Bronchial epithelial cell (primary cell): ENCODE measurements around the gene EFNA1. TPM values are rescaled to one million over a fixed set of nuclear protein-coding genes. Genes with fewer than 3 reads are reported as not detected.

ENCODE experiments used
- DNase-seq: peaks from one replicate; pipeline ENCODE4 v3.0.0-alpha.2; 2010; ENCODE audit warnings: low read depth
- FAIRE-seq: peaks from 2 replicates; lab custom pipeline; 2011; peaks lifted over from hg19 to GRCh38; lab: Jason Lieb, UNC
- H3K27me3 ChIP-seq: 2 replicates; pipeline ENCODE4 v1.5.1; 2011; ENCODE audit warnings: low read length; ENCODE audit not compliant: control insufficient read depth, insufficient read depth
- H3K36me3 ChIP-seq: 2 replicates; pipeline ENCODE4 v1.5.1; 2011; ENCODE audit warnings: low read length; ENCODE audit not compliant: control insufficient read depth, insufficient read depth
- H3K4me3 ChIP-seq: 2 replicates; pipeline ENCODE4 v1.5.1; 2011; ENCODE audit warnings: mild to moderate bottlenecking, low read depth, low read length, control low read depth
- total RNA-seq: library from RNA; depleted of rRNA; stranded (reverse); fragments of >200 nt; gene quantifications from 2 replicates; pipeline ENCODE4 v1.2.1, GENCODE V29; 2014
- TF ChIP-seq, protein P1 (sequence below): IDR thresholded peaks from 2 replicates; pipeline ENCODE4 v1.5.1; 2011; ENCODE audit warnings: mild to moderate bottlenecking, moderate library complexity, low read length, control low read depth, inconsistent platforms; ENCODE audit not compliant: insufficient read depth, severe bottlenecking

EFNA1 gene, protein sequence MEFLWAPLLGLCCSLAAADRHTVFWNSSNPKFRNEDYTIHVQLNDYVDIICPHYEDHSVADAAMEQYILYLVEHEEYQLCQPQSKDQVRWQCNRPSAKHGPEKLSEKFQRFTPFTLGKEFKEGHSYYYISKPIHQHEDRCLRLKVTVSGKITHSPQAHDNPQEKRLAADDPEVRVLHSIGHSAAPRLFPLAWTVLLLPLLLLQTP
- total RNA-seq: 31.9 and 54.3 TPM in 2 replicates

DNA sequence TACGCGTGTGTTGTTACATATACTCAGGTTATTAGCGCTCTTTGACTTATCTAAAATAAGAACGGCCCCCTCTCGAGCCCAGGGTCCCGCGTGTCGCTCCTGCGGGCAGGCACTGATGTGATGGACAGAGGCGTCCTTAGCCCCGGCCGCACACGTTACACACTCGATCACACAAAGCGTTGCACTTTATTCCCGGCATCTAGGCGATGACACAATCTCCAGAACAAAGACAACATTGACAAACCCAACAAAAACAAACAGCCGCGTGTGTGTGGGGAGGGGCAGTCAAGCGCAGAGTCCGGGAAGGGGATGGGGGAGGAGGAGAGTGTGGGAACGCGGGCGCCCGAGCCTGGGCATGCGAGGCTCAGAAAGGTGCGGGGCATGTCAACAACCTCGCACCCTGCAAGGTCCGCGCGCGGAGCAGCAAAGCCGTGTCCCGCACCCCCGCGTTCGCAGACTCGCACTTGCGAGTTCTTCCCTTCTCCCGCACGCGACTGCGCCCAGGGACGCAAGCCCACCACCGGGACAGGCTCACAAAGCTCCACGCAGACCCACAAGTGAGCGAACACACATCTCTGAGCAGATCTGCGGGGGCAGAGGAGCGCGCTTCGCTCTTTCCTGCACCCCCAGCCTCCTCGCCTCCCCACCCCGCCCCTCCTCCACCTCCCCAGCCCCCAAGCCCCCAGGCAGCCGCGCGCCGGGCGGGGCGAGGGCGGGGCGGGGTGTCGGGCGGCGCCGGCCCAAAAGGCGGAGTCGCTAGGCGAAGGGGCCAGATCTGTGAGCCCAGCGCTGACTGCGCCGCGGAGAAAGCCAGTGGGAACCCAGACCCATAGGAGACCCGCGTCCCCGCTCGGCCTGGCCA, at the start of gene EFNA1:
Gene EFNA1 (plus strand): TSS at position 772 of the 862 bp plus-strand sequence. CDS start 102 bp downstream, outside the sequence.
- Histone ChIP-seq H3K27me3 (no peaks in the 10 kb centered on the region), H3K4me3 (peak within 1 kb of the TSS; percentile 96), H3K36me3 (peaks cover 13% of the 10 kb centered on the region)
- peak; percentile 92 for DNase-seq
- FAIRE-seq: no peak
- TF ChIP-seq, protein P1, sequence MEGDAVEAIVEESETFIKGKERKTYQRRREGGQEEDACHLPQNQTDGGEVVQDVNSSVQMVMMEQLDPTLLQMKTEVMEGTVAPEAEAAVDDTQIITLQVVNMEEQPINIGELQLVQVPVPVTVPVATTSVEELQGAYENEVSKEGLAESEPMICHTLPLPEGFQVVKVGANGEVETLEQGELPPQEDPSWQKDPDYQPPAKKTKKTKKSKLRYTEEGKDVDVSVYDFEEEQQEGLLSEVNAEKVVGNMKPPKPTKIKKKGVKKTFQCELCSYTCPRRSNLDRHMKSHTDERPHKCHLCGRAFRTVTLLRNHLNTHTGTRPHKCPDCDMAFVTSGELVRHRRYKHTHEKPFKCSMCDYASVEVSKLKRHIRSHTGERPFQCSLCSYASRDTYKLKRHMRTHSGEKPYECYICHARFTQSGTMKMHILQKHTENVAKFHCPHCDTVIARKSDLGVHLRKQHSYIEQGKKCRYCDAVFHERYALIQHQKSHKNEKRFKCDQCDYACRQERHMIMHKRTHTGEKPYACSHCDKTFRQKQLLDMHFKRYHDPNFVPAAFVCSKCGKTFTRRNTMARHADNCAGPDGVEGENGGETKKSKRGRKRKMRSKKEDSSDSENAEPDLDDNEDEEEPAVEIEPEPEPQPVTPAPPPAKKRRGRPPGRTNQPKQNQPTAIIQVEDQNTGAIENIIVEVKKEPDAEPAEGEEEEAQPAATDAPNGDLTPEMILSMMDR: no peak

GRCh38 chr1:155078469-155079209, 49.0 kb upstream of the EFNA1 start, which contains the start of gene EFNA3:
Gene EFNA3, plus strand, starts transcription at chr1:155078837. Its CDS starts 105 bp downstream, at chr1:155078942.
- Histone ChIP-seq H3K36me3 (no peaks in the 10 kb centered on the region), H3K27me3 (peaks cover 9% of the 10 kb centered on the region), H3K4me3 (peak within 1 kb of the TSS; percentile 54)
- FAIRE-seq (no peak), DNase-seq (no peak)
- TF ChIP-seq, protein P1: no peak

DNA sequence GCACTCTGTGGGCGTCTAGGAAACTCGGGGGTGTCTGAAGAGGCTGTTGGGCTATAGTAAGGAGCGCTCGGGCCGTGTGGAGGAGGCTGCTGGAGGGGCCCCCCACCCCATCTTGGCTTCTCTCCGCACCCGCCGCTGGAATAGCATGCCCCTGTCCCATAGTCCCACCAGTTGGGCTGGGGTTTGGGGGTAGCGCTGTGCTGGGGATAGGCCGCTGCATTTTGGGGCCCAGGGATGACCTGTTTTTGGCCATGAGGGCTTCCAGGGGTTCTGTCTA, 48.5 kb upstream of the EFNA1 start:
- DNase-seq: no peak
- Histone ChIP-seq H3K27me3 (peaks cover 9% of the 10 kb centered on the region), H3K36me3 (no peaks in the 10 kb centered on the region), H3K4me3 (peak overlapping the region; percentile 54)
- no peak for FAIRE-seq
- TF ChIP-seq, protein P1: no peak

DNA sequence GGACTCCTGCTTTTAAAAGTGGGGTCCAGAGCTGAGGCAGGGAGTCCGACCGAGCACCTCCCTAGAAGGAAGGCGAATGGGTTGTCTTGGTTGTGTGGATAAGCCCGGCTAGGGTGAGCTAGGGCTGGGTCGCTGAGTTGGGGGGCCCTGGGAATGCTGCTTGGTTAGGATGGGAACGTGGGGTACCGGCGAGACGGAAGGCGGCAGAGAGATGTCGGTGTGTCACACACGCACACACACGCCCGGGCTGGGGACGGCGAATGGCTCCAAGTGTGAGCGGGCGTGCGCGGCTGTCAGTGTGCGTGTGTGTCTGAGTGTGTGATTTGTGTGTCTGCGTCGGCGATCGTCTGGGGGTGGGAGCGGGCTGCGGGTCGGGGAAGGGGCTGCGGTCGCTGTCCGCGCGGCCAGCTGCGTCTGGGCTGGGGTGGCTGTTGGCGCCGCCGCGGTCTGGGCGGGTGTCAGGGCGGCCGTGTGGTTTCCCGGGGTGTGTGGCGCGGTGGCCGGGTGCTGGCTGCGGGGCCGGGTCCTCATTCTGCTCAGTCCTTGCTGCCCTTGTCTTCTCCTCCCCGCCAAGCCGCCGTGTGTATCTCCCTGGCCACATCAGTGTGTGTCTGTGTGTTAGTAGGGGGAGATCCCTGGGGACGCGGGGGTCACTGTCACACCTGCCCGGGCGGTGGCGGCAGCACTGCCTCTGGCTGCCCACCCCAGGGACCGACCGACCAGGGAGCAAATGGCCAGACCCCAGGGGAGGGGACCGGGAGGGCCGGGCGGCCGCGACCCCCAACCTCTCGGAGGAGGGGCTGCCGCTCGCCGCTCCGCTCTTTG, 48.0 kb upstream of the EFNA1 start:
- FAIRE-seq (no peak), DNase-seq (no peak)
- Histone ChIP-seq H3K4me3 (peak overlapping the region; percentile 54), H3K27me3 (peaks cover 9% of the 10 kb centered on the region), H3K36me3 (no peaks in the 10 kb centered on the region)
- TF ChIP-seq, protein P1: no peak

DNA sequence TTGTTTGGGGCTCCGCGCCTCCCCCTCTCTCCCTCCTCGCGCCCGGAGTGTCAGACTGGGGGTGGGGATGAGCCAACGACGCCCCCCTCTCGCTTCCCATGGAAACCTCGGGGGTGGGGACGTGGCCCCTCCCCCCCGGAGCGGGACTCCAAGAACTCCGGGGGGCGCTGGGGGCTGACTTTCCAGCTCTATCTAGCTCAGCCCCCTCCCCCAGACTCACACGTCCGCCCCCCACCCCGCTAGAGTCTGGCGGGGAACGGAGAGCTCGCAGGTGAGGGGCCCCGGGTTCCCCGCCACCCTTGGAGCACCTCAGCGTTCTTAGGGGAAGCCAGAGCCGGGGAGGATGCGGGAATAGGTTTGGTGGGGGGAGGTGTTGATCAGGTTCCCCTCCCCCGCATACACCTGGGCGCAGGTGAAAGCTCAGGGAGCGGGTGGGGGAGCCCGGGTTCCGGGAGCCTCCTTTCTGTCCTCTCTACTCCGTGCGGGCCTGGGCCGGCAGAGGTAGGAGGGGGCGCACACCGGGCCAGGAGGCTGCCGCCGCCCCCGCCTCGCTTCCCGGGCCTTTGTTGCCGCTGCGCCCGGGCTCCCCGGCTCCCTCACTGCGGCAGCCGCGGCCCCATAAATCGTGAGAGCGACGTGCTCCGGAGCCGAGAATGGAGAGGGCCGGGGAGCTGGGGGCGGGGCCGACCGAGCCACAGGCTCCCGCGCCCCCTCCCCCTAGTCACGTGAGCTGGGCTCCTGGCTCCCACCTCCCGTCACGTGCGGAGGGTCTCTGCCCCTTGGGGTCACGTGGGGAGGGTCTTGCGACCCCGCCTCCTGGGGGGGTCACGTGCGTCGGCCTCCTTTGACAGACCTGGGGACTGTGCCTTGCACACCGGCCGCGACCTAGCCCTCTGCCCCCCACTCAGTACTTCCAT, 47.1 kb upstream of the EFNA1 start:
- peak overlapping the region; percentile 54 for H3K4me3 ChIP-seq
- H3K27me3 ChIP-seq: peaks cover 9% of the 10 kb centered on the region
- H3K36me3 ChIP-seq: no peaks in the 10 kb centered on the region
- no peak for FAIRE-seq
- DNase-seq: no peak
- TF ChIP-seq, protein P1: no peak
